Psoas muscle (tissue), 8 donors: ENCODE results near the gene RPS27A. TPM values are rescaled to one million over a fixed set of nuclear protein-coding genes. Genes with fewer than 3 reads are reported as not detected.
"Not testable (repeated sequence)": the region's sequence is repeated elsewhere in the genome, so short reads cannot be mapped to it uniquely, and the experiment has no call there.

Experiments used
- ATAC-seq, 4 donors: fragments of 200-7000 bp; cut with Tn5 transposase; one replicate each; pipeline ENCODE4 v1.9.1; 2020; ENCODE audit warnings: moderate library complexity in 3 of 4, mild to moderate bottlenecking in 2 of 4
- DNase-seq, 2 donors: peaks; one replicate each; pipeline ENCODE4 v3.0.0-alpha.2; 2020
- H3K27ac ChIP-seq: fragments of 200-600 bp; one replicate; pipeline ENCODE4 v1.8.0; 2022
- H3K27me3 ChIP-seq, 3 donors: fragments of 200-600 bp in 1 of 3; one replicate each; pipeline versions ENCODE4 v1.6.1 to v1.8.0; 2013 to 2022; ENCODE audit warnings: low read length in 2 of 3, mild to moderate bottlenecking in 2 of 3, moderate library complexity in 1 of 3; ENCODE audit not compliant: insufficient read depth in 3 of 3
- H3K36me3 ChIP-seq, 2 donors: fragments of 200-600 bp in 1 of 2; one replicate each; pipeline versions ENCODE4 v1.6.1 to v1.8.0; 2013 to 2022; ENCODE audit warnings: low read depth in 1 of 2, mild to moderate bottlenecking in 1 of 2, moderate library complexity in 1 of 2; ENCODE audit not compliant: insufficient read depth in 1 of 2
- H3K4me1 ChIP-seq: fragments of 200-600 bp; one replicate; pipeline ENCODE4 v1.8.0; 2022
- H3K4me3 ChIP-seq: fragments of 200-600 bp; one replicate; pipeline ENCODE4 v1.8.0; 2022; ENCODE audit warnings: mild to moderate bottlenecking
- H3K9me3 ChIP-seq: fragments of 200-600 bp; one replicate; pipeline ENCODE4 v1.8.0; 2022
- CTCF ChIP-seq: fragments of 200-600 bp; IDR thresholded peaks from one replicate; pipeline ENCODE4 v1.8.0; 2022; ENCODE audit warnings: antibody characterized with exemption
- whole genome bisulfite sequencing, 3 donors: extraction: QIAGEN DNeasy Blood & Tissue Kit; methylation state at CpG; one replicate each; pipeline versions ENCODE4 v1.1.6 to v1.1.7; 2013; 5-methylcytosine and 5-hydroxymethylcytosine counted together
- intact Hi-C, 2 donors: fragments of 100-400 bp; cut with DNase I; formaldehyde crosslinking; loops; one replicate each; pipeline versions ENCODE4 v1.11.0 to v1.14.2; 2022
- polyA plus RNA-seq, 3 donors: library from polyadenylated mRNA; stranded (reverse); fragments of 200-250 nt; gene quantifications; one replicate each; pipeline ENCODE4 v1.2.3, GENCODE V29; 2013
- total RNA-seq, 4 donors: library from RNA; stranded (reverse); fragmentation: NEBNext Ultra II Directional in 2 of 4; extraction: Animal tissue kit (Norgen Biotek cat#: 25700) in 2 of 4; gene quantifications; one replicate each; pipeline versions ENCODE4 v1.2.1 to v1.2.4, GENCODE V29; 2021 to 2023
- donor health status: healthy with polysubstance abuse.
- donor health status: DM: no; HTN: no; CAD: no; lungs with moderate emphysema.
- donor health status: Bipolar disorder and iron deficiency.
- donor health status: healthy.
- donor health status: DM: yes; HTN: yes; CAD: no.
- donor health status: DM: no; HTN: no; CAD: no.
- donor health status: DM: no; HTN: no; CAD: no.
- donor health status: DM: yes; HTN: yes; CAD: no.

Gene RPS27A
- total and polyA plus RNA-seq, 7 donors: 360 to 1,630 (median 487) TPM

- DNase-seq (peak in 1 of 2 donors; percentile 72), ATAC-seq (peak; percentile 11 to 64 (median 30))
- Histone ChIP-seq H3K4me3 (no peak overlapping the region), H3K27me3 (no peaks in the 10 kb centered on the region), H3K9me3 (no peaks in the 10 kb centered on the region), H3K36me3 (no peaks in the 10 kb centered on the region), H3K27ac (peak overlapping the region; percentile 87), H3K4me1 (peaks cover 6% of the 10 kb centered on the region)
- TF ChIP-seq CTCF: no peak
- WGBS, 3 donors: 55 to 65% (median 56%) methylated on average over 19 of the region's 19 CpGs
- intact Hi-C loops: no loop called here
Measured at GRCh38 chr2:55224761-55225261, 7.7 kb upstream of the RPS27A start.

GRCh38 chr2:55225481-55226020 lies 6.9 kb upstream of the RPS27A start:
- Histone ChIP-seq H3K27me3 (no peaks in the 10 kb centered on the region), H3K9me3 (no peaks in the 10 kb centered on the region), H3K4me3 (no peak overlapping the region), H3K27ac (no peak overlapping the region), H3K36me3 (no peaks in the 10 kb centered on the region), H3K4me1 (peaks cover 6% of the 10 kb centered on the region)
- ATAC-seq: no peak
- 80 to 83% (median 82%) methylated on average over 19 of the region's 19 CpGs for WGBS, 3 donors
- intact Hi-C loops: no loop called here
- DNase-seq: no peak
- no peak for TF ChIP-seq CTCF

- H3K27me3 ChIP-seq, DNase-seq, H3K4me3 ChIP-seq, H3K4me1 ChIP-seq, H3K36me3 ChIP-seq, intact Hi-C loops, H3K9me3 ChIP-seq, ATAC-seq, H3K27ac ChIP-seq: not testable (repeated sequence)
- WGBS, 3 donors: 83 to 90% (median 87%) methylated on average over 6 to 7 of the region's 7 CpGs
Measured at GRCh38 chr2:55227437-55228225, 4.9 kb upstream of the RPS27A start.

GRCh38 chr2:55228226-55228563 lies 4.3 kb upstream of the RPS27A start:
- Histone ChIP-seq H3K9me3 (no peaks in the 10 kb centered on the region), H3K36me3 (no peaks in the 10 kb centered on the region), H3K27ac (no peak overlapping the region), H3K4me1 (no peaks in the 10 kb centered on the region), H3K4me3 (no peak overlapping the region), H3K27me3 (no peaks in the 10 kb centered on the region)
- TF ChIP-seq CTCF: no peak
- DNase-seq: no peak
- ATAC-seq: no peak
- intact Hi-C loops: no loop called here

- no peak for TF ChIP-seq CTCF
- Histone ChIP-seq H3K36me3 (peaks cover 3 to 10% of the 10 kb centered on the region in 2 donors), H3K27ac (no peak overlapping the region), H3K4me1 (peaks cover 8% of the 10 kb centered on the region), H3K9me3 (no peaks in the 10 kb centered on the region), H3K4me3 (no peak overlapping the region), H3K27me3 (no peaks in the 10 kb centered on the region)
- DNase-seq (no peak), ATAC-seq (no peak)
- WGBS, 3 donors: 90 to 97% (median 96%) methylated on average over 2 of the region's 2 CpGs
- intact Hi-C loops: no loop called here
Measured at GRCh38 chr2:55229221-55229620, 3.3 kb upstream of the RPS27A start.
